Vagina (tissue), 2 donors: ENCODE measurements around the gene PGC. TPM values are rescaled to one million over a fixed set of nuclear protein-coding genes. Genes with fewer than 3 reads are reported as not detected.

ENCODE experiments used
- DNase-seq, 2 donors: peaks; one replicate each; pipeline ENCODE4 v3.0.0-alpha.2; 2017; ENCODE audit errors: extremely low spot score in 2 of 2
- H3K27ac ChIP-seq: fragments of 200-600 bp; sonication (generic); one replicate; pipeline ENCODE4 v1.5.1; 2019
- H3K27me3 ChIP-seq: fragments of 200-600 bp; sonication (generic); one replicate; pipeline ENCODE4 v1.5.1; 2019
- H3K36me3 ChIP-seq, 2 donors: fragments of 200-600 bp; sonication (generic); one replicate each; pipeline ENCODE4 v1.5.1; 2017 to 2019
- H3K4me1 ChIP-seq: fragments of 200-600 bp; sonication (generic); one replicate; pipeline ENCODE4 v1.5.1; 2019
- H3K4me3 ChIP-seq, 2 donors: fragments of 200-600 bp; sonication (generic); 1 replicate in 1 of 2; 2 replicates in 1 of 2; pipeline ENCODE4 v1.5.1; 2016 to 2019
- H3K9me3 ChIP-seq: fragments of 200-600 bp; sonication (generic); one replicate; pipeline ENCODE4 v1.5.1; 2019
- CTCF ChIP-seq, 3 experiments: fragments of 450-650 bp in 2 of 3; fragments of 200-600 bp in 1 of 3; sonication (generic) in 1 of 3; IDR thresholded peaks; one replicate each; pipeline ENCODE4 v1.5.1; 2017 to 2019; ENCODE audit warnings: antibody characterized with exemption in 3 of 3, mild to moderate bottlenecking in 2 of 3, moderate library complexity in 2 of 3
- POLR2A ChIP-seq, 2 donors: fragments of 450-650 bp; IDR thresholded peaks; one replicate each; pipeline ENCODE4 v1.6.1; 2017; ENCODE audit warnings: antibody characterized with exemption in 2 of 2, mild to moderate bottlenecking in 2 of 2, moderate library complexity in 2 of 2
- POLR2AphosphoS5 ChIP-seq, 2 donors: sonication (generic); formaldehyde crosslinking; IDR thresholded peaks; one replicate each; pipeline ENCODE4 v1.9.0; 2017; ENCODE audit warnings: antibody characterized with exemption in 2 of 2, mild to moderate bottlenecking in 2 of 2, low read depth in 1 of 2; ENCODE audit not compliant: insufficient read depth in 1 of 2
- intact Hi-C: fragments of 100-400 bp; cut with DNase I; formaldehyde crosslinking; loops from one replicate; pipeline ENCODE4 v1.15.1; 2023
- total RNA-seq: library from RNA; depleted of rRNA; stranded (reverse); fragments of >200 nt; gene quantifications from one replicate; pipeline ENCODE4 v1.2.3, GENCODE V29; 2016

Gene PGC
- total RNA-seq, 1 donor from 2014 or later: 3.4 TPM

GRCh38 chr6:41775293-41775882, 28.2 kb upstream of the PGC start:
- H3K9me3 ChIP-seq: no peaks in the 10 kb centered on the region
- no peak overlapping the region for H3K4me3 ChIP-seq
- DNase-seq: no peak
- H3K27ac ChIP-seq: no peak overlapping the region
- peaks cover 9% of the 10 kb centered on the region for H3K4me1 ChIP-seq
- intact Hi-C loops: no loop called here
- peaks cover 3 to 62% of the 10 kb centered on the region in 2 donors for H3K36me3 ChIP-seq
- TF ChIP-seq POLR2AphosphoS5 (IDR thresholded peaks at IDR 0.05; ENCODE audit: insufficient read depth in 1 of 2, low read depth in 1 of 2) (no peak), POLR2A (IDR thresholded peaks at IDR 0.05) (no peak)
- no peaks in the 10 kb centered on the region for H3K27me3 ChIP-seq

GRCh38 chr6:41774841-41775240, 27.6 kb upstream of the PGC start:
- Histone ChIP-seq H3K27me3 (no peaks in the 10 kb centered on the region), H3K9me3 (no peaks in the 10 kb centered on the region), H3K27ac (no peak overlapping the region), H3K4me1 (peaks cover 9% of the 10 kb centered on the region), H3K36me3 (peaks cover 3 to 64% of the 10 kb centered on the region in 2 donors), H3K4me3 (no peak overlapping the region)
- DNase-seq: no peak
- TF ChIP-seq POLR2A (IDR thresholded peaks at IDR 0.05) (no peak), CTCF (IDR thresholded peaks at IDR 0.05) (no peak), POLR2AphosphoS5 (IDR thresholded peaks at IDR 0.05; ENCODE audit: insufficient read depth in 1 of 2, low read depth in 1 of 2) (no peak)
- intact Hi-C loops: no loop called here

DNA sequence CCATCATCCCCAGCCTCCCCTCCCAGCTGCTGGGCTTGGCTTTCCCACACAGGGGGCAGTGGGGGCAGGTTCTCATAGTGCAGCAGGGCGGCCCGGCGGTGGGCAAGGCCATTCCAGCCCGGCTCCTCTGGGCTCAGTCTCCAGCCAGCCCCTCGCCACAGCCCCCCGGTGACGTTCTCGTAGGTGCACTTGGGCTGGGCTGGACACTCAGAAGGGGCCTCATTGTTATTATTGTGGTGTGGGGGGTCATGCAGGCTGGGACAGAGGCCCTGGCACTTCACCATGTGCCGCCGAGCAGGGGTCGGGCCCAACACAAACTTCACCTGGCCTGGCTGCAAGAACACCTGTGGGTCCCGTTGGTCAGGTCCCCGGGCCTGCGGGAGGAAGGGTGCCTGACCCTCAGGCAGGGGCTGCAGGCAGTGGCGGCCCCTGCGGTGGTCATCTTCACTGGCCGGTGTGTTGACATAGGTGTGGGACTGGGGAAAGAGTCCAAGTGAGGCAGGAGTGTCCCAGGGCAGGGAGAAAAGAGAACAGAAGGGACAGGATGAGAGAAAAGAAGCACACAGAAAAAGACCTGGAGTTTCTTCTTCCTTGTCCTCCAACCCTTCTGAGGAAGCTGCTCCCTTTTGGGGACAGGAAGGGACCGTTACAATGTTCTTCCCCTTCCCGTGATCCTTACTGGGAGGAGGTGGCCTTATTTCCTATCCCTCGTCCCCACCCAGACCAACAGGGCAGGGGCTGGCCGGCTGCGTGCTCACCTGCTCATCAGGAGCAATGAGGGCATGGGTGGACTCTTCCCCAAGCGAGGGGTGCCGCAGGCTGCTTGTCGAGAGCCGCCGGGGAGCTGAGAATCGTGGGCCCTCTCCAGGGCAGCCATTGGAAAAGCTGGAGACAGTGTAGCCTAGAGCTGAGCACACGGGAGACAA, 24.1 kb upstream of the PGC start:
- no peaks in the 10 kb centered on the region for H3K9me3 ChIP-seq
- H3K4me3 ChIP-seq: no peak overlapping the region
- H3K27ac ChIP-seq: no peak overlapping the region
- H3K4me1 ChIP-seq: peaks cover 25% of the 10 kb centered on the region
- TF ChIP-seq POLR2A (IDR thresholded peaks at IDR 0.05) (no peak), CTCF (IDR thresholded peaks at IDR 0.05) (no peak), POLR2AphosphoS5 (IDR thresholded peaks at IDR 0.05; ENCODE audit: insufficient read depth in 1 of 2, low read depth in 1 of 2) (no peak)
- H3K27me3 ChIP-seq: no peaks in the 10 kb centered on the region
- no peak for DNase-seq
- intact Hi-C loops: no loop called here
- H3K36me3 ChIP-seq: peaks cover 3 to 56% of the 10 kb centered on the region in 2 donors

GRCh38 chr6:41770381-41771057, 23.3 kb upstream of the PGC start:
- no peaks in the 10 kb centered on the region for H3K27me3 ChIP-seq
- H3K4me1 ChIP-seq: peaks cover 25% of the 10 kb centered on the region
- no peak overlapping the region for H3K4me3 ChIP-seq
- DNase-seq: no peak
- H3K36me3 ChIP-seq: peaks cover 3 to 54% of the 10 kb centered on the region in 2 donors
- H3K9me3 ChIP-seq: no peaks in the 10 kb centered on the region
- H3K27ac ChIP-seq: no peak overlapping the region
- TF ChIP-seq CTCF (IDR thresholded peaks at IDR 0.05) (no peak), POLR2A (IDR thresholded peaks at IDR 0.05) (no peak), POLR2AphosphoS5 (IDR thresholded peaks at IDR 0.05; ENCODE audit: insufficient read depth in 1 of 2, low read depth in 1 of 2) (no peak)
- intact Hi-C loops: no loop called here

GRCh38 chr6:41769376-41769775, 22.2 kb upstream of the PGC start:
- Histone ChIP-seq H3K36me3 (peaks cover 3 to 43% of the 10 kb centered on the region in 2 donors), H3K27ac (no peak overlapping the region)
- DNase-seq: no peak

More at GRCh38 chr6:41769376-41769775, 22.2 kb upstream of the PGC start:
- H3K4me3 ChIP-seq: no peak overlapping the region
- intact Hi-C loops: no loop called here
- no peaks in the 10 kb centered on the region for H3K27me3 ChIP-seq
- H3K4me1 ChIP-seq: peaks cover 25% of the 10 kb centered on the region
- H3K9me3 ChIP-seq: no peaks in the 10 kb centered on the region
- TF ChIP-seq CTCF (IDR thresholded peaks at IDR 0.05) (no peak), POLR2A (IDR thresholded peaks at IDR 0.05) (no peak), POLR2AphosphoS5 (IDR thresholded peaks at IDR 0.05; ENCODE audit: insufficient read depth in 1 of 2, low read depth in 1 of 2) (no peak)
